Measurements from ENCODE around the gene WDR46.
A peak's percentile ranks its signal among the peaks of the same experiment; 100 is the strongest.

Gene WDR46

GRCh38 chr6:33252759-33253158 is 36.3 kb downstream of the WDR46 start:
- DNase-seq, result no peak

- DNase-seq, result no peak
These were observed 37.5 kb downstream of the WDR46 start for GRCh38 chr6:33251395-33252012.

- DNase-seq, result no peak
These were observed 38.3 kb downstream of the WDR46 start for GRCh38 chr6:33250731-33251130.

- no peak for DNase-seq
These were observed 39.1 kb downstream of the WDR46 start for GRCh38 chr6:33249732-33250630.

- DNase-seq, result peak; percentile 99
These were observed 39.9 kb downstream of the WDR46 start for GRCh38 chr6:33248932-33249731.

GRCh38 chr6:33248643-33248931 is 40.5 kb downstream of the WDR46 start:
- DNase-seq, result no peak

- DNase-seq, result peak; percentile 95
These were observed 40.9 kb downstream of the WDR46 start for GRCh38 chr6:33247977-33248642.

- DNase-seq, result no peak
These were observed 45.6 kb downstream of the WDR46 start for GRCh38 chr6:33243476-33243875.

GRCh38 chr6:33241968-33242367 is 47.1 kb downstream of the WDR46 start:
- no peak for DNase-seq

GRCh38 chr6:33237741-33238140 is 51.3 kb downstream of the WDR46 start:
- DNase-seq, result no peak

GRCh38 chr6:33236852-33237251 is 52.2 kb downstream of the WDR46 start:
- DNase-seq, result no peak

- no peak for DNase-seq
These were observed 52.7 kb downstream of the WDR46 start for GRCh38 chr6:33236328-33236727.

GRCh38 chr6:33235221-33235634 is 53.8 kb downstream of the WDR46 start:
- no peak for DNase-seq

Measured in NCI-H510A treated with DMSO at 0.1 percent for 48 hours (cell line).